SU-DHL-6 (cell line): ENCODE data around the gene NET1.

ENCODE experiments used
- H2AFZ ChIP-seq: fragments of 200-600 bp; sonication (generic); 2 replicates; pipeline ENCODE4 v1.6.1; 2014; ENCODE audit warnings: low read depth, mild to moderate bottlenecking, moderate library complexity, mixed read lengths, antibody characterized with exemption, low read length; ENCODE audit not compliant: severe bottlenecking
- H3F3A ChIP-seq: fragments of 200-600 bp; shearing (Covaris generic); 2 replicates; pipeline ENCODE4 v1.6.0; 2016; ENCODE audit warnings: antibody characterized with exemption, mild to moderate bottlenecking; ENCODE audit not compliant: insufficient read depth
- H3K27ac ChIP-seq: fragments of 200-600 bp; sonication (generic); 2 replicates; pipeline ENCODE4 v1.5.1; 2016; ENCODE audit warnings: low read depth, mild to moderate bottlenecking, low read length, moderate library complexity, mixed read lengths
- H3K27me3 ChIP-seq: fragments of 200-600 bp; sonication (generic), shearing (Covaris generic); 2 replicates; pipeline ENCODE4 v1.6.0; 2014; ENCODE audit warnings: mild to moderate bottlenecking, low read length
- H3K36me3 ChIP-seq: fragments of 200-600 bp; sonication (generic); 2 replicates; pipeline ENCODE4 v1.6.1; 2014; ENCODE audit warnings: mild to moderate bottlenecking, low read length, mixed read lengths
- H3K4me2 ChIP-seq: fragments of 300-600, 200-600 bp; shearing (Covaris generic), sonication (generic); 2 replicates; pipeline ENCODE4 v1.6.0; 2014; ENCODE audit warnings: low read length, low read depth, mild to moderate bottlenecking; ENCODE audit not compliant: poor library complexity, severe bottlenecking
- H3K4me3 ChIP-seq: fragments of 200-600 bp; sonication (generic); 2 replicates; pipeline ENCODE4 v1.5.1; 2014; ENCODE audit warnings: antibody characterized with exemption, low read length, mild to moderate bottlenecking, mixed read lengths; ENCODE audit not compliant: insufficient read depth, poor library complexity, severe bottlenecking
- H3K79me2 ChIP-seq: fragments of 200-600 bp; sonication (generic); 2 replicates; pipeline ENCODE4 v1.6.1; 2014; ENCODE audit warnings: mild to moderate bottlenecking, low read length, moderate library complexity; ENCODE audit not compliant: insufficient read depth
- H3K9ac ChIP-seq: fragments of 200-600 bp; sonication (generic); 2 replicates; pipeline ENCODE4 v1.7.0; 2014; ENCODE audit warnings: mild to moderate bottlenecking, low read length
- H3K9me2 ChIP-seq: fragments of 200-600 bp; sonication (generic); replicated peaks from 2 replicates; pipeline ENCODE4 v1.6.1; 2014; ENCODE audit warnings: low read length; ENCODE audit not compliant: insufficient read depth
- H3K9me3 ChIP-seq: fragments of 200-600 bp; sonication (generic); 2 replicates; pipeline ENCODE4 v1.6.1; 2014; ENCODE audit warnings: low read length, mixed read lengths; ENCODE audit not compliant: insufficient read depth
- H4K20me1 ChIP-seq: fragments of 200-600 bp; sonication (generic); 2 replicates; pipeline ENCODE4 v1.6.1; 2014; ENCODE audit warnings: low read depth, mild to moderate bottlenecking, antibody characterized with exemption, low read length, moderate library complexity, mixed read lengths
- CTCF ChIP-seq: fragments of 200-600 bp; sonication (generic); IDR thresholded peaks from one replicate; pipeline ENCODE4 v1.5.1; 2017; ENCODE audit warnings: antibody characterized with exemption, mild to moderate bottlenecking, low read length, moderate library complexity; ENCODE audit not compliant: insufficient read depth, poor library complexity, severe bottlenecking
- EZH2phosphoT487 ChIP-seq: fragments of 200-600 bp; sonication (generic), shearing (Covaris generic); conservative IDR thresholded peaks from 2 replicates; pipeline ENCODE4 v1.6.1; 2018; ENCODE audit warnings: mild to moderate bottlenecking, antibody characterized with exemption, low read length, moderate library complexity, mixed read lengths

NET1 gene

GRCh38 chr10:5491477-5491876, 79.1 kb downstream of the NET1 start:
- H3K27ac ChIP-seq: no peak overlapping the region
- H3K4me3 ChIP-seq: no peak overlapping the region
- no peak overlapping the region for H3K4me2 ChIP-seq
- no peaks in the 10 kb centered on the region for H3K27me3 ChIP-seq
- H3K9me3 ChIP-seq: no peaks in the 10 kb centered on the region
- H3K79me2 ChIP-seq: no peaks in the 10 kb centered on the region
- no peak overlapping the region for H2AFZ ChIP-seq
- H3K9me2 ChIP-seq: no peaks in the 10 kb centered on the region
- no peaks in the 10 kb centered on the region for H3K36me3 ChIP-seq
- TF ChIP-seq CTCF (no peak), EZH2phosphoT487 (no peak)
- H4K20me1 ChIP-seq: no peaks in the 10 kb centered on the region
- H3K9ac ChIP-seq: no peak overlapping the region
- H3F3A ChIP-seq: no peaks in the 10 kb centered on the region

DNA sequence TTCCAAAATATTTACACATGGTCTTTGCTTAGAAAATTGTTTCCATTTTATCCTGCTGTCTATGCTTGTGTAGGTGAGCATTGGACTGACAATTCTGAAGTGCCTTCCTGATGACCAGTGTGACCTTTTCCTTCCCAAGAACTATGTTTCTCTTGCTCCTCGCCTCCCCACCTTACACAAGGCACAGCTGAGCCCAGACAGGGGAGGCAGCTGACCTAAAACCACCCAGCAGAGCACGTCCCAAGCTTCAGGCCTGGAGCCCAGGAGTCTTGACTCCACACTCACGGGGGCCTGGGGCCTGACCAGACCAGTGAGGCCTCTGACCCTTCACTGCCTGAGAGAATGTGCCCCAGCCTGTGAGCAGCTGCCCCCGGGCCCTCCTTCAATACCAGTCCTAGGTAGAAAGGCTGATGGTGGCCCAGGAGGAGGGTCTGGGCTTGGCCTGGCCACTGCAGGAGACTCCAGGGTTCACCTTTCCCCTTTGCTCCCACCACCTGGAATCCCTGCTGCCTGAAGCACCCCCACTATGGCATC, 80.0 kb downstream of the NET1 start:
- Histone ChIP-seq H3K27ac (no peak overlapping the region), H3K4me3 (no peak overlapping the region), H4K20me1 (no peaks in the 10 kb centered on the region), H3K27me3 (no peaks in the 10 kb centered on the region), H3K79me2 (no peaks in the 10 kb centered on the region), H3K36me3 (no peaks in the 10 kb centered on the region), H3F3A (no peaks in the 10 kb centered on the region), H2AFZ (no peak overlapping the region), H3K9ac (no peak overlapping the region), H3K4me2 (no peak overlapping the region), H3K9me2 (no peaks in the 10 kb centered on the region), H3K9me3 (no peaks in the 10 kb centered on the region)
- TF ChIP-seq EZH2phosphoT487 (no peak), CTCF (no peak)

DNA sequence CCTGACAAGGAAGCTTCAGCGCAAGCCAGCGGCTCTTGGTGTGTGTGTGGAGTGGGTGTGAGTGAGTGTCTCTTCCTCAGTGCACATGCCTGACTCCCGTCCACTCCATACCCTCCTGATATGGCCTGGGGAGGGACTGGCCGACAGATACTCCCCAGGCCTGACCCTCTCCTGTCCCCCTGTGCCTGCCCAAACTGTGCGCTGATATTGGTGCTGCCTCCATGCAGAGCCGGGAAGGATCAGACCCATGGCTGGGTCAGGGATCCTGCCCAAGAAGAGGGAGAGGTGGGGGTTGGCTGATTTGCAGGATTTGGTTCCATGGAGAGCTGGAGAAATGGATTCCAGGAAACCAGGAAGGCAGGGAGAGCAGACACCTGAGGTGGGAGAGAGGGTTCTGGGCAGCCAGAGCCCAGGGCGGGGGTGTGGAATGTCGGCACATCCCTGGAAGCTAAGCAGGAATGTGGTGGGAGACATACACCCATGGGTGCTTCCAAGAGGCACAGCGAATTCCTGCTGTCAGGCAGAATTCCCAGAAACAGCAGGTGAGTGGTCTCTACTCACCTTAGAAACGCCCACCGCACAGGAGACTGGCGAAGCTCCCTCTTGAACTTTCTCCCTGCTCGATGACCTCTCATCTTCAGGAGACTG, 80.7 kb downstream of the NET1 start:
- no peaks in the 10 kb centered on the region for H3F3A ChIP-seq
- H3K9me2 ChIP-seq: no peaks in the 10 kb centered on the region
- H3K4me2 ChIP-seq: no peak overlapping the region
- H3K9me3 ChIP-seq: no peaks in the 10 kb centered on the region
- no peaks in the 10 kb centered on the region for H3K36me3 ChIP-seq
- no peaks in the 10 kb centered on the region for H4K20me1 ChIP-seq
- no peaks in the 10 kb centered on the region for H3K79me2 ChIP-seq
- H3K27ac ChIP-seq: no peak overlapping the region
- TF ChIP-seq CTCF: no peak
- no peak for TF ChIP-seq EZH2phosphoT487
- H2AFZ ChIP-seq: no peak overlapping the region
- no peak overlapping the region for H3K9ac ChIP-seq
- H3K27me3 ChIP-seq: no peaks in the 10 kb centered on the region
- H3K4me3 ChIP-seq: no peak overlapping the region
